HEK293 (cell line): Measurements from ENCODE around the gene C11orf71.
A peak's percentile ranks its signal among the peaks of the same experiment; 100 is the strongest.

ENCODE experiments used
- BCL11A ChIP-seq: fragments of 450-650 bp; formaldehyde crosslinking; IDR thresholded peaks from 2 replicates; pipeline ENCODE4 v1.5.1; 2016; ENCODE audit warnings: low read depth, missing biosample characterization, missing genetic modification characterization
- GLIS1 ChIP-seq: fragments of 450-650 bp; formaldehyde crosslinking; IDR thresholded peaks from 2 replicates; pipeline ENCODE4 v1.5.1; 2016; ENCODE audit warnings: missing biosample characterization, missing genetic modification characterization
- KLF17 ChIP-seq: fragments of 450-650 bp; formaldehyde crosslinking; IDR thresholded peaks from 2 replicates; pipeline ENCODE4 v1.5.1; 2016; ENCODE audit warnings: missing biosample characterization, missing genetic modification characterization
- MZF1 ChIP-seq: fragments of 450-650 bp; formaldehyde crosslinking; IDR thresholded peaks from 2 replicates; pipeline ENCODE4 v1.5.1; 2017; ENCODE audit warnings: missing biosample characterization, missing genetic modification characterization, borderline replicate concordance
- PRDM10 ChIP-seq: fragments of 450-650 bp; formaldehyde crosslinking; IDR thresholded peaks from 2 replicates; pipeline ENCODE4 v1.5.1; 2016; ENCODE audit warnings: missing biosample characterization, missing genetic modification characterization
- PRDM6 ChIP-seq: fragments of 450-650 bp; formaldehyde crosslinking; IDR thresholded peaks from 2 replicates; pipeline ENCODE4 v1.5.1; 2017; ENCODE audit warnings: missing biosample characterization, missing genetic modification characterization
- SALL2 ChIP-seq: fragments of 450-650 bp; formaldehyde crosslinking; IDR thresholded peaks from 2 replicates; pipeline ENCODE4 v1.5.0; 2017; ENCODE audit warnings: missing biosample characterization, mild to moderate bottlenecking, missing genetic modification characterization, borderline replicate concordance
- SP3 ChIP-seq: fragments of 450-650 bp; formaldehyde crosslinking; IDR thresholded peaks from 2 replicates; pipeline ENCODE4 v1.5.1; 2016; ENCODE audit warnings: missing biosample characterization, missing genetic modification characterization
- ZBTB49 ChIP-seq: fragments of 450-650 bp; formaldehyde crosslinking; IDR thresholded peaks from 2 replicates; pipeline ENCODE4 v1.5.1; 2016; ENCODE audit warnings: missing biosample characterization, missing genetic modification characterization, low read depth
- ZNF155 ChIP-seq: fragments of 450-650 bp; formaldehyde crosslinking; IDR thresholded peaks from 2 replicates; pipeline ENCODE4 v1.5.1; 2016; ENCODE audit warnings: missing biosample characterization, missing genetic modification characterization
- ZNF174 ChIP-seq: fragments of 450-650 bp; formaldehyde crosslinking; IDR thresholded peaks from 2 replicates; pipeline ENCODE4 v1.5.0; 2017; ENCODE audit warnings: missing biosample characterization, mild to moderate bottlenecking, missing genetic modification characterization
- ZNF23 ChIP-seq: fragments of 450-650 bp; formaldehyde crosslinking; IDR thresholded peaks from 2 replicates; pipeline ENCODE4 v1.5.1; 2016; ENCODE audit warnings: missing biosample characterization, missing genetic modification characterization, borderline replicate concordance
- ZNF26 ChIP-seq: fragments of 450-650 bp; formaldehyde crosslinking; IDR thresholded peaks from 2 replicates; pipeline ENCODE4 v1.5.1; 2016; ENCODE audit warnings: missing biosample characterization, missing genetic modification characterization
- ZNF48 ChIP-seq: fragments of 450-650 bp; formaldehyde crosslinking; IDR thresholded peaks from 2 replicates; pipeline ENCODE4 v1.5.1; 2016; ENCODE audit warnings: missing biosample characterization, missing genetic modification characterization
- ZNF518A ChIP-seq: fragments of 450-650 bp; formaldehyde crosslinking; conservative IDR thresholded peaks from 2 replicates; pipeline ENCODE4 v1.5.1; 2016; ENCODE audit warnings: low read depth, missing biosample characterization, missing genetic modification characterization
- ZNF558 ChIP-seq: fragments of 450-650 bp; formaldehyde crosslinking; IDR thresholded peaks from 2 replicates; pipeline ENCODE4 v1.5.1; 2016; ENCODE audit warnings: missing biosample characterization, missing genetic modification characterization
- ZNF610 ChIP-seq: fragments of 450-650 bp; formaldehyde crosslinking; IDR thresholded peaks from 2 replicates; pipeline ENCODE4 v1.5.1; 2016; ENCODE audit warnings: missing biosample characterization, missing genetic modification characterization, borderline replicate concordance
- ZNF621 ChIP-seq: fragments of 450-650 bp; formaldehyde crosslinking; IDR thresholded peaks from 2 replicates; pipeline ENCODE4 v1.5.1; 2017; ENCODE audit warnings: missing biosample characterization, missing genetic modification characterization
- ZNF639 ChIP-seq: fragments of 450-650 bp; formaldehyde crosslinking; IDR thresholded peaks from 2 replicates; pipeline ENCODE4 v1.5.1; 2016; ENCODE audit warnings: missing biosample characterization, missing genetic modification characterization
- ZNF658 ChIP-seq: fragments of 450-650 bp; formaldehyde crosslinking; IDR thresholded peaks from 2 replicates; pipeline ENCODE4; 2016; ENCODE audit warnings: missing biosample characterization, missing genetic modification characterization
- ZNF701 ChIP-seq: fragments of 450-650 bp; formaldehyde crosslinking; IDR thresholded peaks from 2 replicates; pipeline ENCODE4 v1.5.1; 2016; ENCODE audit warnings: missing biosample characterization, missing genetic modification characterization
- ZNF792 ChIP-seq: fragments of 450-650 bp; formaldehyde crosslinking; IDR thresholded peaks from 2 replicates; pipeline ENCODE4 v1.5.1; 2016; ENCODE audit warnings: missing biosample characterization, missing genetic modification characterization

C11orf71 gene

GRCh38 chr11:114400216-114400914 is at the start of gene C11orf71, which contains the start of gene RBM7 (continued):
- no peak for TF ChIP-seq ZNF518A (tag by site-specific recombination)
- TF ChIP-seq GLIS1 (tag by site-specific recombination), result peak; percentile 22; the same call in 1 of the 2 replicates
- 0 out of 2 replicates have a peak, but pooled peaks have one; percentile 57 for TF ChIP-seq KLF17
- TF ChIP-seq SP3 (tag by site-specific recombination), result no peak
- TF ChIP-seq PRDM6 (tag by site-specific recombination), result no peak
- TF ChIP-seq ZNF48, result no peak
- no peak for TF ChIP-seq ZNF639 (tag by site-specific recombination)
- no peak for TF ChIP-seq ZNF621 (tag by site-specific recombination)
- TF ChIP-seq ZNF174 (tag by site-specific recombination), result no peak
- TF ChIP-seq BCL11A, result peak; percentile 95
- TF ChIP-seq ZNF155 (tag by site-specific recombination), result no peak
- no peak for TF ChIP-seq ZBTB49
- TF ChIP-seq ZNF792 (tag by site-specific recombination), result no peak
- TF ChIP-seq ZNF610 (tag by site-specific recombination), result no peak
- no peak for TF ChIP-seq ZNF558 (tag by site-specific recombination)
- TF ChIP-seq SALL2 (tag by site-specific recombination), result no peak
- TF ChIP-seq ZNF26 (tag by site-specific recombination), result no peak
- no peak for TF ChIP-seq ZNF701 (tag by site-specific recombination)
- TF ChIP-seq ZNF23 (tag by site-specific recombination), result no peak
- TF ChIP-seq ZNF658 (tag by site-specific recombination), result no peak
- TF ChIP-seq PRDM10 (tag by site-specific recombination), result peak; percentile 96
- TF ChIP-seq MZF1, result 0 out of 2 replicates have a peak, but pooled peaks have one; percentile 30
